ENCODE measurements around the gene NUP54. TPM values are rescaled to one million over a fixed set of nuclear protein-coding genes. Genes with fewer than 3 reads are reported as not detected.
A peak's percentile ranks its signal among the peaks of the same experiment; 100 is the strongest.

The NUP54 gene
- total RNA-seq, 1 donor from 2014 or later: 38.2 TPM

DNA sequence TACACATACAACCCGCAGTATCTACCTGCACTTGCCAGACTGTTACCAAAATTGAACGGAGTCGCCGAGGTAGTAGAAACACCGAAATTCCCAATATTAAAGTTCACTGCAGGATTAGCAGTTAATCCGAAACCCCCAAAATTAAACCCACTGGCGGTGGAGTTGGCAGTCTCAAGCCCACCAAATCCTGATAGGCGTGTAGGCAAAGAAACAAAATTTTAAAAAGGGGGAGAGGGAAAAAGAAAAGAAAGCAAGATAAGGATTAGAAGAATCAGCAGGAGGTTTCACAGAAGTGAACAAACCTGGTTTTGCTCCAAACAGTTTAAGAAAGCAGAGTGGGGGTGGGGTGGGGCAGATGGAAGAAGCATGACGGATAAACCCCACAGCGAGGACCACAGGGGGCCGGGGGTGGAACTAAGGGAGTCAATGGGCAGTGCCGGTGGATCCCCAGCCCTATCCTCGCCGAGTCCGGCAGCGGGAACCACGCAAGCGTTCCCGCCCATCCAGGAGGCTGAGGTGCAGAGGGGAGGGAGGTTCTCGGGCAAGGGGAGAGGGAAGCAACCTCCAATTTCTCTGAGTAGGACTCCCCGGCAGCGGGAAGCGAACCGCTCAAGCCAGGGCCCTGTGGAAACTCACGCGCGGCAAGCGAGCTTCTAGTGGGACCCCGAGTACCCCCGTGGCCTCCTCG lies 599 bp downstream of the NUP54 start:
- H3K4me1 ChIP-seq: peaks cover 25% of the 10 kb centered on the region
- intact Hi-C loops (cut with DNase I): no loop called here
- H3K36me3 ChIP-seq: peaks cover 17% of the 10 kb centered on the region
- no peaks in the 10 kb centered on the region for H3K9me3 ChIP-seq
- H3K4me3 ChIP-seq: peak overlapping the region; percentile 88
- TF ChIP-seq, protein P1, sequence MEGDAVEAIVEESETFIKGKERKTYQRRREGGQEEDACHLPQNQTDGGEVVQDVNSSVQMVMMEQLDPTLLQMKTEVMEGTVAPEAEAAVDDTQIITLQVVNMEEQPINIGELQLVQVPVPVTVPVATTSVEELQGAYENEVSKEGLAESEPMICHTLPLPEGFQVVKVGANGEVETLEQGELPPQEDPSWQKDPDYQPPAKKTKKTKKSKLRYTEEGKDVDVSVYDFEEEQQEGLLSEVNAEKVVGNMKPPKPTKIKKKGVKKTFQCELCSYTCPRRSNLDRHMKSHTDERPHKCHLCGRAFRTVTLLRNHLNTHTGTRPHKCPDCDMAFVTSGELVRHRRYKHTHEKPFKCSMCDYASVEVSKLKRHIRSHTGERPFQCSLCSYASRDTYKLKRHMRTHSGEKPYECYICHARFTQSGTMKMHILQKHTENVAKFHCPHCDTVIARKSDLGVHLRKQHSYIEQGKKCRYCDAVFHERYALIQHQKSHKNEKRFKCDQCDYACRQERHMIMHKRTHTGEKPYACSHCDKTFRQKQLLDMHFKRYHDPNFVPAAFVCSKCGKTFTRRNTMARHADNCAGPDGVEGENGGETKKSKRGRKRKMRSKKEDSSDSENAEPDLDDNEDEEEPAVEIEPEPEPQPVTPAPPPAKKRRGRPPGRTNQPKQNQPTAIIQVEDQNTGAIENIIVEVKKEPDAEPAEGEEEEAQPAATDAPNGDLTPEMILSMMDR (IDR thresholded peaks at IDR 0.05): no peak
- DNase-seq (peak; percentile 80), ATAC-seq (peak; percentile 81)
- peak overlapping the region; percentile 94 for H3K27ac ChIP-seq
- H3K27me3 ChIP-seq: no peaks in the 10 kb centered on the region

DNA sequence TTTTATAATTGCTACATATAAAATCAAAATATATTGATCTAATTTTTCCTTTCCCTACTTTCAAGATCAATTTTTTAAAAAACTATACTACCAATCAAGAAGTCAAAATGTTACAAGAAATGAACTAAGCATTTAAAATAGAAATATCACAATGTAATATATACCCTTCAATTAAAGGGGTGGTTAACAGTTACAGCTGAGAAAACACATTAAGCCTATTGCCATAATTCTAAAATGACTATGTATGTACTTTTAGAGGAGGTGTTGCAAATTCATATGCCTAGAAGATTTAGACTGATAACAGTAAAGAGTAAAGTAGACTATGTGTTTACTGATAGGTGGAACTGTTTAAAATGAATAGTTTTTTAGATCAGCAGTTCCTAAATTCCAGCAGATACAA lies 3.7 kb downstream of the NUP54 start:
- peaks cover 35% of the 10 kb centered on the region for H3K36me3 ChIP-seq
- DNase-seq (no peak), ATAC-seq (no peak)
- no peak overlapping the region for H3K27ac ChIP-seq
- TF ChIP-seq, protein P1 (IDR thresholded peaks at IDR 0.05): no peak
- peaks cover 25% of the 10 kb centered on the region for H3K4me1 ChIP-seq
- intact Hi-C loops (cut with DNase I): no loop called here
- no peak overlapping the region for H3K4me3 ChIP-seq
- H3K9me3 ChIP-seq: no peaks in the 10 kb centered on the region
- no peaks in the 10 kb centered on the region for H3K27me3 ChIP-seq

DNA sequence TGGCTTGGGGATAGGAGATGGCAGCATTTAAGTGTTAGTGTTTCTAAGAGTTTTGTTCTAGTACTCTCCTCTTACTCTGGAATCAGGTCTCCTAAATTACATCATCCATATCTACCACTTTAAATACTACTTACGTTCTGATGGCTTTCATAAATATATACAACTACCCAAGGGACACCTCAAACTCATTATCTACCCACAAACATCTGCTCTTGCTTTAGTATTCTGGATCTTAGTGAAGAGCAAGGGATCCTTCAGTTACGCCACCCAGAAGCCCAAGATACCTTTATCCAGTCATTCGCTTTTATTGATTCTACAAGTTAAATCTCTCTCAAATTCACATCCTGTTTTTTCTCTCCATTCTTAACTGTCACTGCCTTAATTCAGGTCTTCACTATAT lies 7.0 kb downstream of the NUP54 start:
- Histone ChIP-seq H3K4me1 (peaks cover 8% of the 10 kb centered on the region), H3K4me3 (no peak overlapping the region), H3K27me3 (no peaks in the 10 kb centered on the region), H3K9me3 (no peaks in the 10 kb centered on the region), H3K27ac (no peak overlapping the region), H3K36me3 (peaks cover 65% of the 10 kb centered on the region)
- intact Hi-C loops (cut with DNase I): no loop called here
- DNase-seq: no peak
- no peak for ATAC-seq
- TF ChIP-seq, protein P1 (IDR thresholded peaks at IDR 0.05): no peak

DNA sequence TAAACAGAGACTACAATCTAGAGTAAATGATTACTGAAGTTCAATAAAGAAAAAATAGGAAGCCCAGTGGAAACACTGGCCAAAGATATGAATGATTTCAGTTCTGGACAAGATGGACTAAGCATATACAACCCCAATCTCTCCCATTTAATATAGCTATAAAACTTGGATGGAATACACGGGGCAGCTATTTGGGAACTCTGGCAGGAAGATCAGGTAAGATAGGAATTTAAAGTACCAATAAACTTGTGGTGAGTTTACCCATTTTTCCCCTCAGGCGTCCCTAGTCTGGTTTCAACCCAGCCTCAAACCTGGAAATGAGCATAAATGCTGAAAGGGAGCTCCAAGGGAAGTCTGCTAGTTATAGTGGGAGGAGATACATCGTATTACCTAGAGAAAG lies 20.4 kb downstream of the NUP54 start:
- H3K27ac ChIP-seq: no peak overlapping the region

DNA sequence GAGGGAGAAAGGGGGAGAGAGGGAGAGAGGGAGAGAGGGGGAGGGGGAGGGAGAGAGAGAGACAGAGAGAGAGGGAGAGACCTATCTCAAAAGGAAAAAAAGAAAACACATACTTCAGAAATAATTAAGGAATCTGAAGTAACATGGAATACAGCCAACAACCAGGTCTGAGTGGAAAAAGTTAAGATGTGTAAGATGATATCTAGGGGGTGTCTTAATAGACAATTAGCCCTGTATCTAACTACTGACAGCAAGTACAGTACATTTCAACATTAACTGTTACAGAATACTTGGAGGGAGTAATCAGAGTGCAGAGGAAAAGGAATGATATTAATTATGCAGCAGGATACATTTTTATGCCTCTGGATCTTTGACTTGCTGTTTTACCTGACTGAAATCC lies 22.4 kb downstream of the NUP54 start:
- H3K9me3 ChIP-seq: no peaks in the 10 kb centered on the region
- DNase-seq (no peak), ATAC-seq (no peak)
- H3K27me3 ChIP-seq: no peaks in the 10 kb centered on the region
- no peak overlapping the region for H3K27ac ChIP-seq
- TF ChIP-seq, protein P1 (IDR thresholded peaks at IDR 0.05): no peak
- H3K4me3 ChIP-seq: no peak overlapping the region
- intact Hi-C loops (cut with DNase I): no loop called here
- H3K4me1 ChIP-seq: no peaks in the 10 kb centered on the region
- H3K36me3 ChIP-seq: peaks cover 63% of the 10 kb centered on the region

More for the DNA sequence above, 20.4 kb downstream of the NUP54 start:
- Histone ChIP-seq H3K4me1 (no peaks in the 10 kb centered on the region), H3K4me3 (no peak overlapping the region), H3K9me3 (no peaks in the 10 kb centered on the region), H3K36me3 (peaks cover 53% of the 10 kb centered on the region), H3K27me3 (no peaks in the 10 kb centered on the region)
- TF ChIP-seq, protein P1 (IDR thresholded peaks at IDR 0.05): no peak
- ATAC-seq (no peak), DNase-seq (no peak)
- intact Hi-C loops (cut with DNase I): no loop called here

Data from upper lobe of right lung (tissue), 1 donor.